Umbilical cord (tissue), 2 donors: ENCODE measurements around the gene MATN4. TPM values are rescaled to one million over a fixed set of nuclear protein-coding genes. Genes with fewer than 3 reads are reported as not detected.

Experiments used
- DNase-seq: peaks from one replicate; pipeline ENCODE4 v3.0.0-alpha.2; 2015; ENCODE audit warnings: low spot score
- total RNA-seq: library from RNA; depleted of rRNA; stranded (reverse); fragments of >200 nt; gene quantifications from one replicate; pipeline ENCODE4 v1.2.3, GENCODE V29; 2014; ENCODE audit warnings: low replicate concordance; ENCODE audit not compliant: insufficient read depth

Gene MATN4
- total RNA-seq, 1 donor from 2014 or later: not detected

- DNase-seq: no peak
Measured at GRCh38 chr20:45248609-45249008, 59.5 kb downstream of the MATN4 start.

- no peak for DNase-seq
Measured at GRCh38 chr20:45247865-45248264, 60.2 kb downstream of the MATN4 start.

- DNase-seq: no peak
Measured at GRCh38 chr20:45246109-45246508, 62.0 kb downstream of the MATN4 start.

Other genes with a start within 250 kb of the MATN4 start
- 2.4 TPM for gene KCNS1, start 207.2 kb downstream of the MATN4 start, total RNA-seq
- gene WFDC5, start 193.1 kb downstream of the MATN4 start, total RNA-seq: 1.2 TPM
- gene WFDC12, start 183.8 kb downstream of the MATN4 start, total RNA-seq: not detected
- gene PI3, start 133.4 kb downstream of the MATN4 start, total RNA-seq: not detected
- 6.0 TPM for gene SEMG1, start 101.3 kb downstream of the MATN4 start, total RNA-seq
- gene SEMG2, start 86.9 kb downstream of the MATN4 start, total RNA-seq: 0.48 TPM
- 2.4 TPM for gene SLPI, start 53.7 kb downstream of the MATN4 start, total RNA-seq
- gene RBPJL, start 1.5 kb downstream of the MATN4 start, total RNA-seq: not detected
- 28.9 TPM for gene SDC4, start 40.1 kb upstream of the MATN4 start, total RNA-seq
- 25.8 TPM for gene SYS1, start 54.9 kb upstream of the MATN4 start, total RNA-seq
- gene TP53TG5, start 70.0 kb upstream of the MATN4 start, total RNA-seq: 32.0 TPM
- 11.8 TPM for gene DBNDD2, start 100.0 kb upstream of the MATN4 start, total RNA-seq
- gene PIGT, start 107.8 kb upstream of the MATN4 start, total RNA-seq: 36.6 TPM
- 9.9 TPM for gene WFDC2, start 161.5 kb upstream of the MATN4 start, total RNA-seq
- gene SPINT3, start 207.3 kb upstream of the MATN4 start, total RNA-seq: 12.0 TPM
- gene WFDC6, start 231.2 kb upstream of the MATN4 start, total RNA-seq: not detected
- 6.3 TPM for gene EPPIN, start 239.1 kb upstream of the MATN4 start, total RNA-seq